DLD1 (cell line): ENCODE data around the gene NUP62CL.
"Not testable (repeated sequence)": the region's sequence is repeated elsewhere in the genome, so short reads cannot be mapped to it uniquely, and the experiment has no call there.

Experiments
- in situ Hi-C: cut with HindIII; loops from 2 replicates; pipeline ENCODE4 v1.10.0; 2017; ENCODE audit warnings: low sequenced_read_pairs

The NUP62CL gene, protein sequence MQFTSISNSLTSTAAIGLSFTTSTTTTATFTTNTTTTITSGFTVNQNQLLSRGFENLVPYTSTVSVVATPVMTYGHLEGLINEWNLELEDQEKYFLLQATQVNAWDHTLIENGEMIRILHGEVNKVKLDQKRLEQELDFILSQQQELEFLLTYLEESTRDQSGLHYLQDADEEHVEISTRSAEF

DNA sequence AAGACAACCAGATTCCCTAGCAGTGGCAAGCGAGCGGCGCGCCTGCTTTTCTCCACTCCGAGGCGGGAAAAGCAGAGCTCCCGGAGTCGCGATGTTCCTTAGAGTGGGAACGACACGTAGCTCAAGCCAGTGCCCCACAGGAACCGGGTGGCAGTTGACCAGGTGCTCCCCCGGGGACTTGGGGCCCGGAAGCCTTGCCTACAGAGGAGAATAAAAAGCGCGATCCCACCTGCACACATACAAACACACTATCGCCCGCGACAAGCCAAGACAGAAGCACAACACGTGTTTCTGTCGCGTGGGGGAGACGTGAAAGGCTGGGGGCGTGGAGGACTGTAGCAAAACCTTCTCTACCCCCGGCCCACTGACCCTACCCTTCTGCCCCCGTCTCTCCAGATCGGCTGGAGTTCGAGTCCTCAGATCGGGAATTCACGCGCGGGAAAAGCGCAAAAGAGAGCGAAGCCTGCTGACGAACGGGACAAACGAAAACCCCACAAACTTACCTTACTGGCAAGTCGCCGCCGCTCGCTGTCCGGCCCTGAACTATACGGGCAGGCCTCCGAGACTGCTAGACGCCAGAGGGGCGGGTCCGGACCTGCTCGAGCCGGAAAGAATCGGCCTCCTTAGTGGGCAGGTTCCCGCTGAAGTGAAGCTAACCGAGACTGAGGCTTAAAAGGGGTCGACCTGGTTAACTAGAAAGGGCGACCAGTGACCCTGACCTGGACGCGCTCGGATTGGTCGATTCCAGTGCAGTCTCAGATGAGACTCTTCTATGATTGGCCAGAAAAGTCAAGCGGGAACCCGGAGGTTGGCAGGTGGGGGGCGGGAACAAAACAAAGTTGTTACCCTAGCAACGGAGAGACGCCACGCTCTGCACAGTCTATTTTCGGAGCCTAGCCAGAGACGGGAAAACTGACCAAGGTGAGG lies at the start of gene NUP62CL, which contains the start of gene DNAAF6:
TSS of gene NUP62CL (minus strand) at position 664 of the 927 bp plus-strand sequence. CDS start 31,287 bp downstream, outside the sequence.
TSS of gene DNAAF6 (plus strand) at position 842 of the 927 bp plus-strand sequence. CDS start 6,265 bp downstream, outside the sequence.
- in situ Hi-C loops, result no loop called here

DNA sequence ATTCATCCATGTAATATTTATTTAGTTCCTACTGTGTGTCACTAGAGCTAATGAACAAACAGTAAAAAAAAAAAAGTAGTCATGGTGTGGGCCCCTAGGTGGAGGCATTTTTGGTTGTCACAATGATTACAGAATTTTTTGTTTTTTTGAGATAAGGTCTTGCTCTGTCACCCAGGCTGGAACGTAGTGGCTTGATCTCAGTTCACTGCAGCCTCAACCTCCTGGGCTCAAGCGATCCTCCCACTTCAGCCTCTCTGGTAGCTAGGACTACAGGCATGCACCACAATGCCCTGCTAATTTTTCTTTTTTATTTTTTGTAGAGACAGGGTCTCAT lies 22.2 kb upstream of the NUP62CL start:
- in situ Hi-C loops, result no loop called here

DNA sequence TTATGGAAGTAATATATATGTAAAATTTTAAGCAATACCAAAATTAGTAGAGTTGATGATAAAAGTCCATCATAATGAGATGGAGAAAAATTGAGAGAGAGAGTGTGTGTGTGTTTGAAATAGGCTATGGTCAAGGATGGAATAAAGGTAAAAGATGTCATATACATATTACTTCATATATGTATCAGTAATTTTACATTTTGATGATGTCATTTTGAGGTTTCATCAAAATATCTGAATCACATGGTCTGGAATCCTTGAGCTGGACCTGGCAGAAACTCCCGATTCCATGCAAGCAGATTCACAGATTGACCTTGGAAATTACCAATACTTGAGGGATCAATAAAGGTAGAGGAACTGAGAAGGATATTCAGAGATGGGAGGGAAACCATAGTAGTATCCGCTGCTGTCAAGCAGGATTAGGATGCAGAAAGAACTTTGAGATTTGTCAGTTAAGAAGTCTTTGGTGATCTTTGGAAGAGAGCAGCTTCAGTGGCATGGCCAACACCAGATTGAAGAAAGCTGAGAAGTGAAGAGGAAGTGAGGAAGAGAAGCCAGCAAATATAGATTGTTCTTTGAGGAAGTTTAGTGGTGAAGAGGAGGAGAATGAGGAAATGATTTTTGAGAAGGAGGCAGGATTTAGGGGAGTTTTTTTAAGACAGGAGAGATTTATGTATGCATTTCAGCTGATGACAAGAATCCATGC lies 21.7 kb upstream of the NUP62CL start:
- in situ Hi-C loops, result no loop called here

DNA sequence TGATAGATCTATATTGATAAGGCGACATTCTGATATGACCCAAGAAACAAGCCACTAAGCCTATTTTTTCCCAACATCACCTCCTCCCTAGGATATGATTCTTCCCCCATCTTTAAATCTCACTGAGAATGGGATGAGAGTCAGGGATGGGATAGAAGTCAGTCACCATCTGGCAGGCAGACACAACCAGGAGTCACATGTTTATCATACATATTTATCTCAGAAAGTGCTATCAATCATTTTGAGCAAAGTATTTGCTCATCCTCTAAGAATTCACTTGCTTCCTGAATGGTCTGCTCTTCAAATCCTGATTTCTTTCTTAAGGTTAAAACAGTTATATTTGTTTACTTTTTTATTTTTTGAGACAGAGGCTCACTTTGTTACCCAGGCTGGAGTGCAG lies 20.5 kb upstream of the NUP62CL start:
- in situ Hi-C loops, result no loop called here

DNA sequence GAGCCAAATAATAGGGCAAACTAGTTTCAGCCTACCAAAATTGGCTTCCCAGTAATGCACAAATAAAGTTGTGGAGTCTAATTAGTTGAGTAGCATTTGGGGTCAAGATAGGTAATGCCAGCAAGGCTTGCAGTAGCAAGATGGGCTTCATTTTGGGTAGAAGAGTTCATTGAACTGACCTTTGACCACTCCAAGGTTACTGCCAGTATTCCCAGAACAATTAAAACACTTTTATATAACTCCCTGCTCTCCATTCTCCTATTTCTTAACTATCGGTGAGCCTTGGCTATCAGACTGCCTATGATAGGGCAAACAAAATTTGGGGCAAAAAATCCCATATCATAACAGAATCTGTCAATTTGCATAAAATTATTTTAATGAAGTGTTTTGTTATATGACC lies 7.2 kb upstream of the NUP62CL start:
- in situ Hi-C loops, result no loop called here

DNA sequence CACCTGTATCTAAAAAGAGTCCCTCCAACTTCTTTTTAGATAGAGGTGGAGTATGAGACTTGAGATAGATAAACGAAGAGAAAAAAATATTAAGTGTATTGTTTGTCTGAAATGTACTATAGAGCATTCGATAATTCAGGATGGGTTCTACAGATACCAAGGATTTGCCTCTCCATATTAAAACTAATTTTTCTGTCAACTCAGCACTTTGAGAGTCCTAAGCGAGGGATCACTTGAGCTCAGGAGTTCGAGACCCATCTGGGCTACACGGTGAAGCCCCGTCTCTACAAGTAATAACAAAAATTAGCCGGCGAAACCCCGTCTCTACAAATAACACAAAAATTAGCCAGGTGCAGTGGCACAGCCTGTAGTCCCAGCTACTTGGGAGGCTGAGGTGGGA lies 1.7 kb upstream of the NUP62CL start:
- in situ Hi-C loops, result no loop called here

DNA sequence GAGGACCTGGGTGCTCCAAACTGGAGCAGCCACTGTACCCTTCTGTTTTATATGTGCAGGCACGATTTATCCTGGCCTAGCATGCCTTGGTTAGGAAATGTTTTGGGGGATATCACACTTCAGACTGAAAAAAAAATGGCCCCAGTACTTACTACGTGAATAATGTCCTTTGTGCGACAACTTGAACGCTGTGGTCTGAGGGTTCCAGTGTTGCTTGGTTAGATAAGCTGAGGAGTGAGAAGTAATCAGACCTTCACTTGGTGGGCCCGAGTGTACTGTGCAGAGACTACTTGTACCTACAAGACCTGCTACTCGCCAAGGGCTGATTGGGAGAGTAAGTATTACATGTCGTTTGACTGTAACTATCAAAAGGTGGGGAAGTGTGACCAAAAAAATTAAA lies 856 bp upstream of the NUP62CL start:
- in situ Hi-C loops, result no loop called here

DNA sequence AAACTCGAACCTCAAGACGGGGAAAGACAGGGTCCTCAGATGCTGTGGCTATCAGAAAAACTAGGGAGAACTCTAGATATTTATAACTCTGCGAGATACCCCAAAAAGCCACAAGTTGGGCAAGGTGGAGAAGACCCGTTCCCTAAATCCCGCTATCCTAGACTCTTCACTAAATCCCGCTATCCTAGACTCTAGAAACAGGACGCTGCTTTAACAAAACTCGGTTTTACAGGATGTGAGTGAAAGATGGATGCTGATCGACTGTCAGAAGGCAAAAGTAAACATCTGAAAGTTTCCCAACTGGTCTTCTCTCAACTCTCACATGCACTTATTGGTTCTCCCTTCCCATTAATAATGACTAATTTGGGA lies 448 bp upstream of the NUP62CL start:
- in situ Hi-C loops, result no loop called here

DNA sequence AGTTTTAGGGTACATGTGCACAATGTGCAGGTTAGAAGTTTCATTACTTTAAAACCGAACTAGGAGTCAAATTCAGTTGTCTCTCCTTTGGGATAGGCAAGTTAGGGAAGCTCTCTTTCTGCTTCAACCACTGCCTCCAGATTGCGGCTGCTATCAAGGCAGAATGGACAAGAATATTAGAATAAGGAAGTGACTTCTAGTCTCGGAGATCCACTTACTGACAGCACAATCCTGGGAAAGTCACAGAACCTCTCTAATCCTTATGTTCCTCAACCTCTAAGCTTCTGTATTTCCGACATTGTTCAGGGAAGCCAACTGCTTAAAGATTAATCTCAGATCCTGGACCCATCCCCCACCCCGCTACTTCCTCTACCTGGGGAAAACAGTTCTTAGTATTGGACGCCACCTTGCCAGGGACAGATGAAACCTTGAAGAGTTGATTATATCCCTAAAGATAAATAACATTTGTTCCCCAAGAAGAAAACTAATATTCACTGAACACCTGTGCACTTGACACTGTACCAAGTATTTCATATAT lies 2.1 kb downstream of the NUP62CL start:
- in situ Hi-C loops, result no loop called here

DNA sequence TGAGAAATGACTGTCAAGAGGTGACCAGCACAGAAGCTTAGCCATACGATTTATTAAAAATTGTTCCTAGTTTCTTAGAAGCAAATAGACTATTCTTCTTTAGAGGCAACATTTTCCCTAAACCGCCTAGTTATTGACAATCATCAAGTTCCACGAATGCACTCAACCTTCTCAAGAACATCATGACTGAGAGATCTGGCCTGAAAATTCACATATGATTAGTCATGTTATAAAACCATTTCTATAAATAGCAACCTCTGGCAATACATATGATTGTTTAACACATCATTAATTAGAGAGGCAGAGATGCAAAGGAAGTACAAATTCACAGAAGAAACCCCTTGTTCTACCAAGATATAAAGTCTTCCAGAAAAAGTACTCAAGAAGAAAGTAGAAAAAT lies 6.7 kb downstream of the NUP62CL start:
- in situ Hi-C loops, result no loop called here

DNA sequence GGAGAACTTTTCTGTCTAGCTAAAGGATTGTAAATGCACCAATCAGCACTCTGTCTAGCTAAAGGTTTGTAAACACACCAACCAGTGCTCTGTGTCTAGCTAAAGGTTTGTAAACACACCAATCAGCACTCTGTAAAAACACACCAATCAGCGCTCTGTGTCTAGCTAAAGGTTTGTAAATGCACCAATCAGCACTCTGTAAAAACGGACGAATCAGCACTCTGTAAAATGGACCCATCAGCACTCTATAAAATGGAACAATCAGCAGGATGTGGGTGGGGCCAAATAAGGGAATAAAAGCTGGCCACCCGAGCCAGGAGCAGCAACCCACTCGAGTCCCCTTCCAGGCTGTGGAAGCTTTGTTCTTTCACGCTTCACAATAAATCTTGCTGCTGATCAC lies 8.2 kb downstream of the NUP62CL start:
- in situ Hi-C loops, result not testable (repeated sequence)

DNA sequence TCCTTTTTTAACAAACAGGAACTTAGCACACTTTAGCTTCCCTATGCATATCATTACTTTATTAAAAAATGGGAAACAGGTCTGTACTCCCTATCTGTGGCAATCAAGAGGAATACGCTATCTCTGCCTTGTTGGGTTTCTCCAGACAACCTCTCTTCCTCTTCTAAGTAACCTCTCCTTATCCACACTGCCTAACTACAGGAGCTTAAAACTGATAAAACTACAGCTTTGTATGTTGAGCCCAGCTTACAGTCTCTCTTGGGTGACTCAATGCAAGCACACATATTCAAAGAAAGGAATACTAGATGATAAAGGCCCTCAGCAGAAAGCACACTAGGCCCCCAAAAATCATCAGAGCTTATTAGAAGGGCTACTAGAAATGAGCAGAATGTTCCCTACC lies 8.9 kb downstream of the NUP62CL start:
- in situ Hi-C loops, result no loop called here

DNA sequence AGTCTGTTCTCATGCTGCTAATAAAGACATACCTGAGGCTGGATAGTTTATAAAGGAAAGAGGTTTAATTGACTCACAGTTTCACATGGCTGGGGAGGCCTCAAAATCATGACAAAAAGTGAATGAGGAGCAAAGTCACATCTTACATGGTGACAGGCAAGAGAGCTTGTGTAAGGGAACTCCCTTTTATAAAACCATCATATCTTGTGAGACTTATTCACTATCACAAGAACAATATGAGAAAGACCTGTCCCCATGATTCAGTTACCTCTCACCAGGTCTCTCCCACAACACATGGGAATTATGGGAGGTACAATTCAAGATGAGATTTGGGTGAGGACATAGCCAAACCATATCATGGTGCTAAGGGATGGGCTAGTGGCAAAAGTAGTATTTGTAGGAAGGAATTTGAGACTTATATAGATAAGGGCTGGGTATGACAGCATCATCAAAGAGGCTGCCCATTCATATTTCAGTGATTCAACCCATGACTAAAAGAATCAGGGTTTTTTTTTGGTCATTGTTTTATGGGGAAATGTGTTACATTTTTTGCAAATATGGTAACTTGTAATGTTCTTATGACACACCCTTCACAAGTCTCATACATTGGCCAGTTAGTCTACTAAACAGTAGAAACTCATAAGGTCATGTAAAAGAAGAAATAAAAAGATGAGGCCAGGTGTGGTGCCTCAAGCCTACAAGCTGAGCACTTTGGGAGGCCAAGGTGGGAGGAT lies 34.7 kb downstream of the NUP62CL start:
- in situ Hi-C loops, result no loop called here

DNA sequence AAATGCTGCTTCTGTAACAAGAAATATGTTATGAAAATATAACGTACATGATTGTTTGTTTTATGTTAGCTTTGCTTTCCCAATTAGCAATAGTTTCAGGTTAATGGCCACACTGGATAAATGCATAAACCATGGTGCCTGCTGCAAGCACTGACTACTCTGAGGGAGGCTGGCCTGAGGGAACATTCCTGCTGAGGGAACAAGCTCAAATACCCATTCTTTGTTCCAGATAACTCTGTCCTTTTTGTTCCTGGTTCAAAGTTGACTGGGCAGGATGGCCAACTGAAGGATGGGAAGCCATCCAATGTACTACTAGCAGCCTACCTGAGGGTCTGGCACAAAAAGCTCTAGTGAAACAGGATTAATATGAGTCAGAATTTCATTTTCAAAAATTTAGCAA lies 37.5 kb downstream of the NUP62CL start:
- in situ Hi-C loops, result no loop called here

DNA sequence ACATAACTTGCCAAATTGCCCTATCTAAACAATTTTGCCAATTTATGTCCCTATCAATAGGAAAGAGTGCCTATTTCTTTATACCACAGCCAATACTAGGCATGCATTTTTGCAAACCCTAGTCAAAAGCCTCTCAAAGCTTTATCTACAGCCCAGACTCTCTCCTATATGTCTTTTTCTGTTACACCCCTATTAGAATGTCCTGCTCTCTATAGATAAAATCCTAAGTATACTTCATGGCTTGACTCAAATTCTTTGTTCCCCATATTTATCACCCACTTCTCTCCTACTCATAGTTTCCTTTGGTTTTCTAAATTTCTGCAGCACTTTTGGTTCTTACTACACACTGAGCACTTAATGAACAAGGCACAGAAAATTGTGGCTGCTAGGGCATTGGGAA lies 38.0 kb downstream of the NUP62CL start:
- in situ Hi-C loops, result no loop called here

DNA sequence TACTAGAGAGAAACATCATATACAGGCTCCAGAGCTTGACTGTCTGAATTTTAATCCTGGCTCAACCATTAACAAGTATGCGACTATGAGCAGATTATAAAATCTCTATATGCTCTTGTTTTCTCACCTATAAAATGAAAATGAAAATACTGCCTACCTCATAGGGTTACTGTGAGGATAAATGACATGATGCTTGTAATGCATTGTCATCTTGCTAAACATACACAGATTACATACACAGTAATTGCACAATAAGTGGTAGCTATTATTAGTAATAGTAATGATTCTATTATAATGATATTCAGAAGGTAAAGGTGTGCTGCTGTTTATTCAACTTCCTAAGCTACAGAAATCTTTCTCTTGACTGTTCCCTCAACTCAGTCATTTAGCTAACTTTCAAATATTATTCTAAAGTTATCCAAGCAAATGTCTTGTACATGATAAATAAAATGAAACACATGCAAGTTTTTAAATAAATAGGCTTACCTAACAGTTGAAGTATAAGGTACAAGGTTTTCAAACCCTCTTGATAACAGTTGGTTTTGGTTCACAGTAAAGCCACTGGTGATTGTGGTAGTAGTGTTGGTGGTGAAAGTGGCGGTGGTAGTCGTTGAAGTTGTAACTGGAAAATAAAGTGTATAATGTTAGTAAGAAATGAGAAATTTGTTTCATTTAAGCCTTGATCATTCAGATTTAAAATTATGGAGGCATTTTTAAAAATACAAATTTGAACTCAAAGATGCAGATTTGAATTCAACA lies 38.9 kb downstream of the NUP62CL start:
- in situ Hi-C loops, result no loop called here

DNA sequence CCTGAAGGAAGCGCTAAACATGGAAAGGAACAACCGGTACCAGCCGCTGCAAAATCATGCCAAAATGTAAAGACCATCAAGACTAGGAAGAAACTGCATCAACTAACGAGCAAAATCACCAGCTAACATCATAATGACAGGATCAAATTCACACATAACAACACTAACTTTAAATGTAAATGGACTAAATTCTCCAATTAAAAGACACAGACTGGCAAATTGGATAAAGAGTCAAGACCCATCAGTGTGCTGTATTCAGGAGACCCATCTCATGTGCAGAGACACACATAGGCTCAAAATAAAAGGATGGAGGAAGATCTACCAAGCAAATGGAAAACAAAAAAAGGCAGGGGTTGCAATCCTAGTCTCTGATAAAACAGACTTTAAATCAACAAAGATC lies 48.6 kb downstream of the NUP62CL start:
- in situ Hi-C loops, result not testable (repeated sequence)

DNA sequence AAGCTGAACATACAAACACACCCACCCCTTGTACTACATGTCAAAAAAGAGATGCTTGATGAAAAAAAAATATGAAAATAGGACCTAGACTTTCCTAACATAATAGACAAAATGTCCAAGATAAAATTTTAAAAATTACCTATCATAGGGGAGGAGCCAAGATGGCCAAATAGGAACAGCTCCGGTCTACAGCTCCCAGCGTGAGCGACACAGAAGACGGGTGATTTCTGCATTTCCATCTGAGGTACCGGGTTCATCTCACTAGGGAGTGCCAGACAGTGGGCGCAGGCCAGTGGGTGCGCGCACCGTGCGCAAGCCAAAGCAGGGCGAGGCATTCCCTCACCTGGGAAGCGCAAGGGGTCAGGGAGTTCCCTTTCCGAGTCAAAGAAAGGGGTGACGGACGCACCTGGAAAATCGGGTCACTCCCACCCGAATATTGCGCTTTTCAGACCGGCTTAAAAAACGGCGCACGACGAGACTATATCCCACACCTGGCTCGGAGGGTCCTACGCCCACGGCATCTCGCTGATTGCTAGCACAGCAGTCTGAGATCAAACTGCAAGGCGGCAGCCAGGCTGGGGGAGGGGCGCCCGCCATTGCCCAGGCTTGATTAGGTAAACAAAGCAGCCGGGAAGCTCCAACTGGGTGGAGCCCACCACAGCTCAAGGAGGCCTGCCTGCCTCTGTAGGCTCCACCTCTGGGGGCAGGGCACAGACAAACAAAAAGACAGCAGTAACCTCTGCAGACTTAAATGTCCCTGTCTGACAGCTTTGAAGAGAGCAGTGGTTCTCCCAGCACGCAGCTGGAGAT lies 50.4 kb downstream of the NUP62CL start:
- in situ Hi-C loops, result not testable (repeated sequence)
